Stimulated activated CD4-positive, alpha-beta T cell treated with anti-CD3 and anti-CD28 coated beads, Interleukin-1b, Interleukin-23, amount 100 ng/mL, for 24 hours (primary cell): ENCODE results near the gene PRR15.

Experiments used
- DNase-seq, 4 experiments: peaks; one replicate each; pipeline ENCODE4 v3.0.0-alpha.2; 2020; ENCODE audit warnings: low read depth in 4 of 4, low spot score in 1 of 4

PRR15 gene

DNA sequence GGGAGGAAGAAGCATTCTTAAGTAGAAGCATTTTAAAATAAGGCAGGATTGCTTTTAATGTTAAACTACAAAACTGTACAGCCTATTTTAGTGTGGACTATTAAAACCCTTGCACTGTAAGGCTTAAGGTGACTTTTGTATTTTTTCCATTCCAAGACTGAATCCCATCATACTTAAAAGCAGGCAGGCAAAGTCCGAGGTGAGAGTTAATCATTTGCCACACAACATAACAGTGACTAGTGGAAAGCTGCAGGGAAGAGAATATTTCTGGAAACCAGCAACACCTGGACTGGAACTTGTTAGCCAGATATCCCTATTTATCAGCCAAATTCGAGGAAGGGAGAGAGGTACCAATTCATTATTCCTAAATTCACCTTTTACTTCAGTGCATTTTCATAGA is 3.5 kb downstream of the PRR15 start:
- DNase-seq, result no peak

DNA sequence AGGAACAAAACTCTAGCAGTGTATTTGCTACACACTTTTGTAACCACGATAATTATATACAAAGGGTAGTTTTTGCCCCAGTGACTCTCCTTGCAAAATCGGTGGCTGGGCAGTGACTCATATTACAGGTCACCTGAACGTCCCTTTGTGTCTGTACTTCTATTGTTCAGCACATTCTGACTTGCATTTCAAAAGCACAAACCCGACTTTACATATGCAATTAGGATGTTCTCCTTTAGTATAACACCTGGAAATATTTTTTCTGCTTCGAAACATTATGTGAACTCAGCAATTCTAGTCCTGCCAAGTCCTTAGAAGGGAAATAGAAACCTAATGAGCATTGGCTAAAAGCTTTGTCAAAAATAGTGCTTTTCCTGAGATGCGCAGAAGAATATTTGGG is 6.0 kb downstream of the PRR15 start:
- DNase-seq, result no peak

DNA sequence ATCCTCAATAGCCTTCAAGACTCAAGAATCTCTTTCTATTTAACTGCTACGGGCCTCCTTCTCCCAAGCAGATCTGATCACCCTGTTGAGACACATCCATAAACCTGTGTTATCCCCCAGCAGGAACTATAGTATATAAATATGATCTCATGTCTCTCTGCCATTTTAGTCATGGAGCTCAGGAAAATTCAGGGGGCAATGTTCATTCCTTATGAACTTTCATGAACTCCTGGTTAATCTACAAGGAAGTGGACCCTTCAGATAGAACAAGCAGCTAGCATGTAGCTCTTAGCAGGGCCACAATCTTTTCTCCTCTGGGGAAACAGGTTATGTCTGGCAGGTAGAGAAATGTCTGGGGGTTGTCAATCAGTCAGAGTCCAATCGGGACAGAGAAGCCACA is 8.9 kb downstream of the PRR15 start:
- no peak for DNase-seq

GRCh38 chr7:29573567-29573966 is 9.9 kb downstream of the PRR15 start:
- no peak for DNase-seq

DNA sequence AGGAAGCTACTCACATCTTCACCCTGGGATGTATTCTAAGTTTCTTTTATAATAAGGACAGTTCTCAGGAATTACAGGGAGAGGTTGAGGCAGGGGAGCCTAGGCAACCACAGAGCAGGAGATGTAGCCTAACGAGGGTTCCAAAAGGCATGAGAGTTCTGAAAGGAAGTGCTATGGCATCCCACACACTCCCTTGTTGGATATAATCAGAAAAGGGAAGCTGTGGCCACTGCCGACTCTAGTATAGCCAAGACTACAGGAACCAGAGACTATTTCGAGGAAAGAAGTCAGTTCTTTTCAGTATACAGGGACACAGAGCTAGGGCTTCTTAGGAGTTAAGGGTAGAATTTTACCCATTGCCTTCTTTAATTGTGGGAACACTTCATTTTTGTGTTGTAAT is 11.0 kb downstream of the PRR15 start:
- no peak for DNase-seq

DNA sequence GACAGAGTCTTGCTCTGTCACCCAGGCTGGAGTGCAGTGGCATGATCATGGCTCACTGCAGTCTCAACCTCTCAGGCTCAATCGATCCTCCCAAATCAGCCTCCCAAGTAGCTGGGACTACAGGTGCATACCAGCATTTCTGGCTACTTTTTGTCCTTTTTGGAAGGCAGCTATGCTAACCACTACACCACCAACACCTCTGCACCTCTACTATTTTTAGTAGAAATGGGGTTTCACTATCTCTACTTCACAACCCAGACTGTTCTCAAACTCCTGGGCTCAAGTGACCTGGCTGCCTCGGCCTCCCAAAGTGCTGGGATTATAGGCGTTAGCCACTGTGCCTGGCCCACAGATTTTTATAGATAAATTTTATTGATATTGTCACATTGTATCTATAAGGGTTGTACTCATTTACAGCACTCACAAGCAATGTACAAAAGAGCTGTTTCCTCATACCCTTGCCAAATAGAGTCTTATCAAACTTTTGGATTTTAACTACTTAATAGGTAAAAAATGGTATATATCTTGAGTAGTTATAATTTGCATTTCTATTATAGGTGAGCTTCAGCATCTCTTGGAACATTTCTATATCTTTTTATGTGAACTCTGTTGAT is 23.7 kb downstream of the PRR15 start:
- DNase-seq, result no peak

- DNase-seq, result no peak
Observed at GRCh38 chr7:29588212-29588611, 24.6 kb downstream of the PRR15 start.

DNA sequence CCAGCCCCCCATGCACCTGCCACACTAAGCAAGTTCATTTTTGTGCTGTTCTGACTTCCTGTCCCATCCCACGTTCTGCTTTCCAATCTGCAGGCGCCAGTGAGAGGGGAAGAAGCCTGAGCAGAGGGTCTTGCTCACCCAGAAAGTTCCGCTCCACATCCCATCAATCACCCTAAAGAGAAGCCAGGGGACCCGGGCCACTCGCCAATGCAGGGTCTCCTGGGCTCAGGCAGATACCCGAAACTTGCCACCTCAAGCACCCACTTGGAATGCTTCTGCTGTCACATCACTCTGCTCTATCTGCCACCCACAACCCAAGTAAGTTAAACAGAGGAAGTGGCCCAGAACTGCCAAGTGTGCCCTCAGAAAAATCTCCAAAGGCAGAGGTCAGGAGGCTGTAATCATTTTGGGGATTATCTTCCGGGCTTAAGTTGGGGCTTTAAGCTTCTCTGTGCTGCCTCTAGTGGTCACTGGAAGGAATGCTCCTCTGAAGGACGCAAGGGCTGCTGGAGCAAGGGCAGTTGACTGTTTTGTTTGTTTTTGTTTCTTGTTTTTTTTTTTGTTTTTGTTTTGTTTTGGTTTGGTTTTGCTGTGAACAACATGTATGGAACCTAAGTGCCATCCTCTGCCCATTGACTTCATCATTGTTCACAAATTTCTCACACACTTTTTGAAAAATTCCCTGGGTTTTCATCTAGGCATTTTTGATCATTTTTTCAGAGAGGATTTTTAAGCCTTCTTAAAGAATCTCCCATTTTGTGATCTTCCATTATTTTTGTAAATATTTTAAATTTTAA is 25.5 kb downstream of the PRR15 start:
- DNase-seq, result peak in 1 of 4 experiments; percentile 8

DNA sequence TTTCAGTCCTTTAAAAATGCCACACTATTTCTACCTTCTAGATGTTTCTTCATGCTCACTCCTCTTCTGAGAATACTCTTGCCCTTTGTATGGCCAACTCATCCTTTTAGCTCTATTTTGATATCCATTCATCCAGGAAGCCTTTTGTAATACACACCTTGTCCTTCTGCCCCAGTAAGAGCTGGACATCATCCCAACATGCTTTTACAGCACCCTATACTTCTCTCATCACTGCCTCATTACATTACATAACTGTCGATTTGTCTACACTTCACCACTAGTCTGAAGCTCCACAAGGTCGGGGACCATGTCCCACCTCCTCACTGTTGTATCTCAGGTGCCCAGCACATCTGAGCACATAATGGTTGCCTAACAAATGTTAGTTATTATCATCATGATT is 29.2 kb downstream of the PRR15 start:
- no peak for DNase-seq

DNA sequence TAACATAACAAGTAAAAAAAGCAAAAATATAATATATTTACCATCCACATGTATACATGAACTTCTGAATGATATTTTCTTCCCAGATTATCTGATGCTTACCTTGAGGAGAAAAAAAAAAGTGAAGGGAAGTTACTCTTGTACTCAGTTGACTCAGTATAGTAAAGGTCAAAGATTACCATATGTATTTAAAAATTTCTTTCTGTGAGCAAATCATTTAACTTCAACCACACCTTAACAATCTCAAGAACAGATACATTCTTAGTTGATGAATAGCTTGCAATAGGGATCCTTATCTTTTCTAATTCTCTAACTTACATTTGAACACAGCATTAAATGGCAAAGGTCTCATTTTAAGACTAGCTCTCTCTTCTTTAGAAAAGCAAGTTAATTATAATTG is 29.8 kb downstream of the PRR15 start:
- DNase-seq, result no peak

- no peak for DNase-seq
Observed at GRCh38 chr7:29596593-29597178, 33.1 kb downstream of the PRR15 start.

GRCh38 chr7:29597266-29597665 is 33.6 kb downstream of the PRR15 start:
- DNase-seq, result no peak

DNA sequence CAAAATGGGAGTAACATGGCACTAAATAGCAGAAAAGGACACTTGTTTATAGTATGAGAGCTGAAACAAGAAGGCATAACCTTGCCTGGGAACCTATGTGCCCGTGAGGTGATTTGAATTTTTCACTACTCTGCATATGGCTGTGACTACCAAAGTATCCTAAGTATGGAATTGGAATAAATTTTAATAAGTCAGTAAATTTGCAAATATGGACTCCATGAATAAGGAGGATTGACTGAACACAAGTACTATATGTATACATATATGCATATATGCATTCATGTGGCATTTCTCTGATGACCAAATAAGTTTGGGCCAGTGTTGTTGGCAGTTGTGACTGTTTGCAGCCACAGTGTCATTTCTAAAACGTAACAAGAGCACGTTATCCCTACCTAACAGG is 34.5 kb downstream of the PRR15 start:
- no peak for DNase-seq

DNA sequence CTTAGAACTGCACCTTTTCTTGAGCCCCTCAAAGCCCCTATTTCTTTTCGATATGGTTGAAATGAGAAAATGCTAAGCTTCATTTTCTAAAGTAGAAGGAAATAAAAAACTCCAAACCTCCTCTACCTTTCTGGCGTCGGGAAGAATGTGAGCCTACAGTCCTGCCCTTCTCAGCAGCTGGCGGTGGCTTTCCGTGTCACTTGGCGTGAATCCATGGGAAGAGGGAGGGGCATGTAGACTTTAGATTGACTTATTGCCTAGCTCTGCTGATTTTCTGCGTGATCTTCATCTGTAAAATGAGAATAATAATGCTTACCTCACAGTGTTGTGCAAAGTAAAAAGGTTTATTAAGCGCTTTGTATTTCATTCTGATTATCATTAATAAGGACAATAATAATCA is 35.0 kb downstream of the PRR15 start:
- DNase-seq, result no peak

DNA sequence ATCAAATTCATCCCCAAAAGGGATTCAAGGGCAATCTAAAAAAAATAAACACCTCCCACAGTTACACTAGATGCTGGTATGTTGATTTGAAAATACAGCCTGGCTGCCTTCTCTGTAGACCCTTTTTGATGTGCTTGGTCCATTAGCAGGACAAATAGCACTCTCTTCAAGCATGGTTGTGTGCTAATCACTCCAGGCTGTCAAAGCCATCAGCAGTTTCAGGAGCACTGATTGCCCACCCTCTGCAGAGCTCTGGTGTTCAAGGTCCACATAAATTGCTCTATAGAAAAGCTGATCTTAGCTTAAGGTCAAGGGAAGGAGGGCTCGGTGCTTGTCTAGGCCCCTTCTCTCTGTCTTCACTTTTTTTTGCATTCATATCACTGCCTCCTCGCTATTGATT is 35.4 kb downstream of the PRR15 start:
- DNase-seq, result no peak

DNA sequence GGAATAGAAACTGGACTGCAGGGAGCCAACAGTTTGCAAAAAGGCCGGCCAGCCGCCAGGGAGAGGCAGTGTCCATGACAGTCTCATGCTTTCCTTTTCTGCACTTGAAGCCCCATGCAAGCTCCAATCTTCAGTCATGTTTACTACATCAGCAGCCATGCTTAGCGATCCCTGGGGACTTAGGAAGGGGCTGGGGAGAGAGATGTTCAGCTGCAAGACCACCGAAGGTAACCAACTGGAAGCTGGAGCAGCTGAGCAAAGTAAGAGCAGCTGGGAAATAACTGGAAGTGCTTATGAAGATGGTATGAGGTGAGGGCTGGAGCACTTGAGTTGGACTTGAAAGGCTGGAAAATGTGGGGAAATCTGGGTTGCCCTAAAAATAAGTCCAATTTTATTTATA is 37.0 kb downstream of the PRR15 start:
- no peak for DNase-seq

GRCh38 chr7:29604052-29604451 is 40.4 kb downstream of the PRR15 start:
- DNase-seq, result no peak

DNA sequence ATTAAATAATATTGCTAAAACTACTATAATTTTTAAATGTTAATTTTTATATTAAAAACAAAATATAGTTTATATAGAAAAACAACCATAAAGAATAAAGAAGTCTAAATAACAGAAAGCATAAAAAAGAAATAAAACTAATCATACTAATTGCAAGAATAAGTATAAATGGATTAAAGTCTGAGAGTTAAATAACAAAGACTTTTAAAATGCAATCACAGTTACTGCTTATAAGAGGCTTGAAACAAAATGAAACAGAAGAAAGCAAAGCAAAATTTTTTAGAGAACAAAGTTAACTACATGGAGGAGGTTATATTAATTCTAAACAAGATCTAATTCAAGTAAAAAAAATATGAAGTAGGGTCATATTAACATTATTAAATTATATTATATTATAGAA is 41.1 kb downstream of the PRR15 start:
- no peak for DNase-seq

- DNase-seq, result no peak
Observed at GRCh38 chr7:29605671-29606070, 42.0 kb downstream of the PRR15 start.

DNA sequence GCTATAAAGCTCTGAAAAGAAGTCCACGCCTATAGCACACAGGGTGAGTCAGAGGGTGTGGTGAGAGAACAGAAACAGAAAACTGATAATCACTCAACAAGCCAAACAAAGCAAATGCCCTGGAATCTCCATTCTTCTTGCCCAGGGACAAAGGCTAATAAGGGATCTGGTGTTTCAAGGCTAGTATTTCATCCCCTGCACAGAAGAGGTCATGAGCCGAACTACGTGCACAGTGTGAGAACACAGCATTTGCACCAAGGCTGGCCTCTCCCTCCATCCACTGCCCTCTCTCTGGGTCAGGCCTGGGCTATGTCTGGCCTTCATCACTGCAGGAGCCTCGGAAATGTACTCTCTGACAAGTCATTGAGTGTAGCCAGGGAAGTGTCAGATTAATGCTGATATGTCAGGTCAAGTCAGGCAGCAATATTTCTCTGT is 42.7 kb downstream of the PRR15 start:
- DNase-seq, result no peak

DNA sequence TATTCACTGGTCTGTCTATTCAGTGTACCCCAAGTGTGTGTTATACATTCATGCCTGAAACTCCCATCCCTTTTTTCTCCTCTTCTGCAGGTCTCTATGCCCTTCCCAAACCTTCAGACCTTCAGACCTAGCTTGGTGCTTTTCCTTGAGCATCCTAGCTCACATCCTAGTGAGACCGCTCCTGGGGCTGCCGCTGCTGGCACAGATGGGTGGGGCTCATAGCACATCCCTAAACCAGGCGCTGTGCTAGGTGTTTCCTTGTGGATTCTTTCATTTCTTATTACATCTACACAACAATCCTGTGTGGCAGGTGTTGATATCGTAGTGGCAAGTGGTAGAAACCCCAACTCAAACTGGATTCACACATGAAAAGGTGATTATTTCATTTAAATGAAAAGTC is 43.2 kb downstream of the PRR15 start:
- DNase-seq, result no peak

GRCh38 chr7:29607259-29607658 is 43.6 kb downstream of the PRR15 start:
- DNase-seq, result no peak

DNA sequence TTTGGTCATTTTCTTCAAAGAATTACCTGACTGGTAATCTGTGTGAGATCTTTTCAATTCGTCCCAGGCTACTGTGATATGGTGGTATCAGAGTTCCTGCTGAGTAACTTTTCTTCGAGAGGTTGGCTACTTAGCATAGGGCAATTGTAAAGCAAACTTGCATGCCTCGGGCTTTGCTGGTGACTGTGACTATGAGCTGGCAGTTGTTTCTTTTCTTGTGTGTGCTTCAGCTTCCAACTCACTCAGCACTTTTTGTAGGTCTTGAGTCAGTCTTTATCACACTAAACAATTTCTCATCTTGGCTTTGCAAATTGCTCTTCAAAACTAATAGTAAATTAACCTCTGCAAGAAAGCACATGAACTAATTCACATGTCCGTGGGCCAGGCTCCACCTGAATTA is 44.3 kb downstream of the PRR15 start:
- no peak for DNase-seq
